Natural killer cell treated with Interleukin-12 subunit alpha and Interleukin-12 subunit beta and Interleukin-15 and Interleukin-18, amount 100 ng/mL, for 72 hours (primary cell): ENCODE results near the gene LTB4R. TPM values are rescaled to one million over a fixed set of nuclear protein-coding genes. Genes with fewer than 3 reads are reported as not detected.
"Not testable (repeated sequence)": the region's sequence is repeated elsewhere in the genome, so short reads cannot be mapped to it uniquely, and the experiment has no call there.

Experiments used
- ATAC-seq, 2 donors: fragments of 150-1000 bp; cut with Tn5 transposase in 1 of 2; sonication (Bioruptor Pico), chemical (Tn5 transposase) in 1 of 2; 2 replicates each; pipeline ENCODE4 v1.10.0; 2021
- DNase-seq: peaks from one replicate; pipeline ENCODE4 v3.0.0; 2022; ENCODE audit warnings: low spot score
- H3K27ac Mint-ChIP-seq, 2 donors: 1 replicate in 1 of 2; 2 replicates in 1 of 2; pipeline ENCODE4 v1.8.0; 2022; ENCODE audit warnings: mixed read lengths in 2 of 2, mild to moderate bottlenecking in 1 of 2, moderate library complexity in 1 of 2
- H3K27me3 Mint-ChIP-seq, 2 donors: 1 replicate in 1 of 2; 2 replicates in 1 of 2; pipeline ENCODE4 v1.8.0; 2022; ENCODE audit warnings: mixed read lengths in 2 of 2
- H3K36me3 Mint-ChIP-seq: one replicate; pipeline ENCODE4 v1.8.0; 2022; ENCODE audit warnings: mixed read lengths
- H3K4me1 Mint-ChIP-seq, 2 donors: 1 replicate in 1 of 2; 2 replicates in 1 of 2; pipeline ENCODE4 v1.8.0; 2022; ENCODE audit warnings: low read depth in 2 of 2, mixed read lengths in 2 of 2, mild to moderate bottlenecking in 1 of 2
- H3K4me3 Mint-ChIP-seq: one replicate; pipeline ENCODE4 v1.8.0; 2022; ENCODE audit warnings: mixed read lengths
- H3K9me3 Mint-ChIP-seq: 2 replicates; pipeline ENCODE4 v1.8.0; 2022; ENCODE audit warnings: mixed read lengths
- total RNA-seq, 2 donors: library from RNA; stranded (reverse); gene quantifications; one replicate each; pipeline ENCODE4 v1.2.3, GENCODE V29; 2022

LTB4R gene
- total RNA-seq, 2 donors from 2014 or later, result 13.2 to 37.3 TPM

- Mint-ChIP-seq H3K27me3 (peaks cover 12 to 19% of the 10 kb centered on the region in 2 donors), H3K4me1 (peaks cover 20 to 24% of the 10 kb centered on the region in 2 donors), H3K36me3 (peaks cover 6% of the 10 kb centered on the region), H3K27ac (no peak overlapping the region), H3K9me3 (no peaks in the 10 kb centered on the region), H3K4me3 (no peak overlapping the region)
- no peak for ATAC-seq
- no peak for DNase-seq
Observed at GRCh38 chr14:24340606-24341005, 29.3 kb downstream of the LTB4R start.

GRCh38 chr14:24342889-24343288 is 31.6 kb downstream of the LTB4R start:
- DNase-seq (no peak), ATAC-seq (no peak)
- no peaks in the 10 kb centered on the region for H3K9me3 Mint-ChIP-seq
- peaks cover 12 to 19% of the 10 kb centered on the region in 2 donors for H3K27me3 Mint-ChIP-seq
- peaks cover 18 to 22% of the 10 kb centered on the region in 2 donors for H3K4me1 Mint-ChIP-seq
- no peak overlapping the region for H3K4me3 Mint-ChIP-seq
- H3K36me3 Mint-ChIP-seq, result no peaks in the 10 kb centered on the region
- no peak overlapping the region for H3K27ac Mint-ChIP-seq

GRCh38 chr14:24343795-24344660 is 32.7 kb downstream of the LTB4R start:
- ATAC-seq (no peak), DNase-seq (no peak)
- no peaks in the 10 kb centered on the region for H3K9me3 Mint-ChIP-seq
- H3K4me3 Mint-ChIP-seq, result no peak overlapping the region
- peaks cover 10 to 13% of the 10 kb centered on the region in 2 donors for H3K4me1 Mint-ChIP-seq
- H3K27ac Mint-ChIP-seq, result no peak overlapping the region
- no peaks in the 10 kb centered on the region for H3K36me3 Mint-ChIP-seq
- H3K27me3 Mint-ChIP-seq, result peaks cover 12 to 27% of the 10 kb centered on the region in 2 donors

GRCh38 chr14:24347134-24347533 is 35.8 kb downstream of the LTB4R start:
- H3K27me3 Mint-ChIP-seq, result peaks cover 23 to 48% of the 10 kb centered on the region in 2 donors

GRCh38 chr14:24348186-24348585 is 36.9 kb downstream of the LTB4R start:
- H3K9me3 Mint-ChIP-seq, result no peaks in the 10 kb centered on the region
- no peak overlapping the region for H3K27ac Mint-ChIP-seq
- ATAC-seq, result no peak
- H3K27me3 Mint-ChIP-seq, result peaks cover 25 to 51% of the 10 kb centered on the region in 2 donors
- no peak overlapping the region for H3K4me3 Mint-ChIP-seq
- no peaks in the 10 kb centered on the region for H3K36me3 Mint-ChIP-seq
- no peaks in the 10 kb centered on the region for H3K4me1 Mint-ChIP-seq
- no peak for DNase-seq

More at GRCh38 chr14:24347134-24347533, 35.8 kb downstream of the LTB4R start:
- ATAC-seq, result no peak
- Mint-ChIP-seq H3K9me3 (no peaks in the 10 kb centered on the region), H3K36me3 (no peaks in the 10 kb centered on the region), H3K27ac (no peak overlapping the region), H3K4me3 (no peak overlapping the region), H3K4me1 (no peaks in the 10 kb centered on the region)
- DNase-seq, result no peak

- no peaks in the 10 kb centered on the region for H3K36me3 Mint-ChIP-seq
- ATAC-seq, result no peak
- peaks cover 0 to 3% of the 10 kb centered on the region in 2 donors for H3K4me1 Mint-ChIP-seq
- H3K4me3 Mint-ChIP-seq, result no peak overlapping the region
- H3K27me3 Mint-ChIP-seq, result peaks cover 30 to 53% of the 10 kb centered on the region in 2 donors
- no peak overlapping the region for H3K27ac Mint-ChIP-seq
- DNase-seq, result no peak
- H3K9me3 Mint-ChIP-seq, result no peaks in the 10 kb centered on the region
Observed at GRCh38 chr14:24349742-24350141, 38.4 kb downstream of the LTB4R start.

- Mint-ChIP-seq H3K4me1 (peaks cover 0 to 3% of the 10 kb centered on the region in 2 donors), H3K36me3 (no peaks in the 10 kb centered on the region), H3K4me3 (no peak overlapping the region), H3K27ac (no peak overlapping the region), H3K9me3 (no peaks in the 10 kb centered on the region), H3K27me3 (peaks cover 25 to 53% of the 10 kb centered on the region in 2 donors)
- DNase-seq (no peak), ATAC-seq (no peak)
Observed at GRCh38 chr14:24351517-24351916, 40.2 kb downstream of the LTB4R start.

GRCh38 chr14:24353559-24354481 is 42.5 kb downstream of the LTB4R start:
- H3K27ac Mint-ChIP-seq, result no peak overlapping the region
- no peak for DNase-seq
- no peak overlapping the region for H3K4me3 Mint-ChIP-seq
- peaks cover 28 to 46% of the 10 kb centered on the region in 2 donors for H3K27me3 Mint-ChIP-seq
- H3K9me3 Mint-ChIP-seq, result no peaks in the 10 kb centered on the region
- H3K4me1 Mint-ChIP-seq, result peaks cover 0 to 3% of the 10 kb centered on the region in 2 donors
- ATAC-seq, result no peak
- no peaks in the 10 kb centered on the region for H3K36me3 Mint-ChIP-seq

GRCh38 chr14:24354482-24354825 is 43.2 kb downstream of the LTB4R start:
- H3K27ac Mint-ChIP-seq, H3K4me1 Mint-ChIP-seq, H3K9me3 Mint-ChIP-seq, H3K4me3 Mint-ChIP-seq, DNase-seq, H3K36me3 Mint-ChIP-seq, ATAC-seq: not testable (repeated sequence)
- H3K27me3 Mint-ChIP-seq, result peaks cover 26 to 40% of the 10 kb centered on the region in 2 donors

GRCh38 chr14:24355009-24355408 is 43.7 kb downstream of the LTB4R start:
- Mint-ChIP-seq H3K4me1 (peaks cover 0 to 3% of the 10 kb centered on the region in 2 donors), H3K4me3 (no peak overlapping the region)

GRCh38 chr14:24356208-24356607 is 44.9 kb downstream of the LTB4R start:
- Mint-ChIP-seq H3K4me1 (peaks cover 0 to 3% of the 10 kb centered on the region in 2 donors), H3K27ac (no peak overlapping the region), H3K27me3 (peaks cover 17 to 36% of the 10 kb centered on the region in 2 donors), H3K36me3 (no peaks in the 10 kb centered on the region), H3K9me3 (no peaks in the 10 kb centered on the region), H3K4me3 (no peak overlapping the region)
- ATAC-seq (no peak), DNase-seq (no peak)

More at GRCh38 chr14:24355009-24355408, 43.7 kb downstream of the LTB4R start:
- Mint-ChIP-seq H3K36me3 (no peaks in the 10 kb centered on the region), H3K9me3 (no peaks in the 10 kb centered on the region), H3K27ac (no peak overlapping the region), H3K27me3 (peaks cover 20 to 35% of the 10 kb centered on the region in 2 donors)
- DNase-seq, result no peak
- ATAC-seq, result no peak

GRCh38 chr14:24360281-24360680 is 49.0 kb downstream of the LTB4R start:
- DNase-seq, result no peak

GRCh38 chr14:24361326-24361725 is 50.0 kb downstream of the LTB4R start:
- H3K4me1 Mint-ChIP-seq, result peaks cover 11 to 13% of the 10 kb centered on the region in 2 donors

More at GRCh38 chr14:24360281-24360680, 49.0 kb downstream of the LTB4R start:
- Mint-ChIP-seq H3K9me3 (no peaks in the 10 kb centered on the region), H3K4me1 (peaks cover 3 to 5% of the 10 kb centered on the region in 2 donors), H3K27me3 (peaks cover 19 to 29% of the 10 kb centered on the region in 2 donors), H3K36me3 (no peaks in the 10 kb centered on the region), H3K4me3 (no peak overlapping the region), H3K27ac (no peak overlapping the region)
- ATAC-seq, result no peak

More at GRCh38 chr14:24361326-24361725, 50.0 kb downstream of the LTB4R start:
- H3K36me3 Mint-ChIP-seq, result no peaks in the 10 kb centered on the region
- no peak for ATAC-seq
- H3K27ac Mint-ChIP-seq, result no peak overlapping the region
- no peak for DNase-seq
- no peaks in the 10 kb centered on the region for H3K9me3 Mint-ChIP-seq
- H3K4me3 Mint-ChIP-seq, result no peak overlapping the region
- H3K27me3 Mint-ChIP-seq, result peaks cover 26 to 39% of the 10 kb centered on the region in 2 donors
